ENCODE results near the gene ZNF579. TPM values are rescaled to one million over a fixed set of nuclear protein-coding genes. Genes with fewer than 3 reads are reported as not detected.

The ZNF579 gene
- polyA plus RNA-seq, 12 donors: 7.3 to 26.0 (median 10.5) TPM; not detected in 1

DNA sequence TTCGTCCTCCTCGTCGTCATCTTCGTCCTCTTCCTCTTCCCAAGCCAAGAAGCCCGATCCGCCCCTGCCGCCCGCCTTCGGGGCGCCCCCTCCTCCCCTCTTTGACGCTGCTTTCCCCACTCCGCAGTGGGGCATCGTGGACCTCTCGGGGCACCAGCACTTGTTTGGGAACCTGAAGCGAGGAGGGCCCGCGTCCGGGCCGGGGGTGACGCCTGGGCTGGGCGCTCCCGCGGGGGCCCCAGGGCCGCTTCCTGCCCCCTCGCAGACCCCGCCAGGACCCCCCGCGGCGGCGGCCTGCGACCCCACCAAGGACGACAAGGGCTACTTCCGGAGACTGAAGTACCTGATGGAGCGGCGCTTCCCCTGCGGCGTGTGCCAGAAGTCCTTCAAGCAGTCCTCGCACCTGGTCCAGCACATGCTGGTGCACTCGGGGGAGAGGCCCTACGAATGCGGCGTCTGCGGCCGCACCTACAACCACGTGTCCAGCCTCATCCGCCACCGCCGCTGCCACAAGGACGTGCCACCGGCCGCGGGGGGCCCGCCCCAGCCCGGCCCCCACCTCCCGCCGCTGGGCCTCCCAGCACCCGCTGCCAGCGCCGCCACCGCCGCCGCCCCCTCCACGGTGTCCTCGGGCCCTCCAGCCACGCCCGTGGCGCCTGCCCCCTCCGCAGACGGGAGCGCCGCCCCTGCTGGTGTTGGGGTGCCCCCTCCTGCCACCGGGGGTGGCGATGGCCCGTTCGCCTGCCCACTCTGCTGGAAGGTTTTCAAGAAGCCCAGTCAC, 33.5 kb upstream of the ZNF579 start:
- no peak for DNase-seq

DNA sequence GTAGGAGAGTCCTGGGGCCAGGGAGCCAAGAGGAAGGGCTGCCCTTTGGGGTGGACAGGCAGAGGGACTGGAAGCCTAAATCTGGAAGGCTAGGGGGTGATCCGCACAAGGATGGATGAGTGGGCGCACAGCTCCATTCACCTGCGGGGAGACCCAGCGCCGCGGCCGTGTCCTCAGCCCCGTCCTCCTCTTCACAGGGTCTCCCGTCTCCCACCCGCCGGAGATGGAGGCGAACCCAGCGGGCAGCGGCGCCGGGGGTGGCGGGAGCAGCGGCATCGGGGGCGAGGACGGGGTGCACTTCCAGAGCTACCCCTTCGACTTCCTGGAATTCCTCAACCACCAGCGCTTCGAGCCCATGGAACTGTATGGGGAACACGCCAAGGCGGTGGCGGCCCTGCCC, 32.7 kb upstream of the ZNF579 start:
- no peak for DNase-seq

DNA sequence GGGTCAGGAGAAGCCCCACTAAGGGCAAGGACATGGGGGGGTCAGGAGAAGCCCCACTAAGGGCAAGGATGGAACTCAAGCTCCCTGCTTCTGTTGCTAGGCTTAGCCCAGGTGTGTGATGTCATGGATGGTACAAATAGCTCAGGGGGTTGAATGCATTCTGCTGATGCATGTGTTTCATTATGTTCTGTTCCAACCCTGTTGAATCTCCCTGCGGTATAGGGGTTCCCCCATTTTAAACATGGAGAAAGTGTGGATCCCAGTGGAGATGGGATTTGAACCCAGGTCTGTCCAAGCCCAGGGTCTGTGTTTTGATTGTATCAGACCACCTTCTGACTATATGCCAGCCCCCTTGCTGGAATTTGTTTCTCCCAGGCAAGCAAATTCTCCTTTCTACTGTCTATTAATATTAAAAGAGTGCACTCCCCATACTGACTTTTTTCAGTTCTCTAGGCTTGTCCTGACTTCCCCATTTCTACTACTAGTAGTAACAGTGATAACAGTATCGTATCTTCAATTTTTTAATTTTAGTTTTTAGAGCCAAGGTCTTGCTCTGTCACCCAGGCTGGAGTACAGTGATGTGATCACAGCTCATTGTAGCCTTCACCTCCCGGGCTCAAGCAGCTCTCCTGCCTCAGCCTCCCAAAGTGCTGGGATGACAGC, 31.5 kb upstream of the ZNF579 start:
- no peak for DNase-seq

DNA sequence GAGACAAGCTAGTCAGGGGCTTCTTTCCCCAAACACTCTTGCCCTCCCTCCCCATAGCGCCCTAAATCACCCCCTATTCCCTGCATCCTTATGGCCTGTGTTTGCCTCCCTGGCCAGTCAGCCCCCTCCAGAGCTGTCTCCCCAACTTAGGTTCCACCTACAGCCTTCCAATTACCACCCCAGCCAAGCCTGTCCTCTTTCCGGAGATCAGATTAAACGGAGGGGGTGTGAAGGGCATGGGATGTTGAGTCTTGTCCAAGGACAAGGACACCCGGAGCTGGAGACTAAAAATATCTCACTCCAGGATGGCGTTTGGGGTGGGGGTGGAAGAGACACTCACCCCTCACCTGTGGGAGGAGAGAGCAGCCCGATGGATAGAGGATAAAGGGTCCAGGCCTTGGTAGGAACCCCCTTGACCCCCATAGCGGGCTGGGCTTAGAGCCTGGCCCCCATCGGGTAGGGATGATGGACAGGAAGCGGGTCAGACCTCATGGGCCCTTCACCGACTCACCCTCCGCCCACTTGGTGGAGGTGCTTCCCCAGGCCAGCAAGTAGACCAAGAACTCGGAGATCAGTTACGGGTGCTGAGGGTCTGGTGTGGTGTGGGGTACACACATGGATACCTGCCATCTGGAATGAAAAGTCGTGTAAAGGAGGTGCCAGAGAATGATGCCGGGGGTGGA, 30.8 kb upstream of the ZNF579 start:
- DNase-seq: no peak

DNA sequence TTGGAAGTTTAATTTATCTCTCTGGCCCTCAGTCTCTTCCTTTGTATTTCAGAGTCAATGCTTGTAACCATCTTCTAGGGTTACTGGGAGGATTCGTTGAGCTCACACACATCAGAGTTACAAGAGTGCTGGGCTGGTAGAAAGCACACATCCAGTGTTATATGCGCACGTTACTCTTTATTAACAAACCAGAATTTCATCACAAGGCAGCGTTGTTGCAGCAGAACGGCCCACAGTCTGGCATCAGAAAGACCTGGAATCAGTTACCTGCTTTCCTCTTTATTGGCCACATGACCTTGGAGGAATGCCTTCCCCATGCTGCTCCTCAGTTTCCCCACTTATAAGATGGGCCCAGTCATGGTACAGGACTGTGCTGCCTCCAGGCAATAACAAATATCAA, 28.7 kb upstream of the ZNF579 start:
- DNase-seq: no peak

DNA sequence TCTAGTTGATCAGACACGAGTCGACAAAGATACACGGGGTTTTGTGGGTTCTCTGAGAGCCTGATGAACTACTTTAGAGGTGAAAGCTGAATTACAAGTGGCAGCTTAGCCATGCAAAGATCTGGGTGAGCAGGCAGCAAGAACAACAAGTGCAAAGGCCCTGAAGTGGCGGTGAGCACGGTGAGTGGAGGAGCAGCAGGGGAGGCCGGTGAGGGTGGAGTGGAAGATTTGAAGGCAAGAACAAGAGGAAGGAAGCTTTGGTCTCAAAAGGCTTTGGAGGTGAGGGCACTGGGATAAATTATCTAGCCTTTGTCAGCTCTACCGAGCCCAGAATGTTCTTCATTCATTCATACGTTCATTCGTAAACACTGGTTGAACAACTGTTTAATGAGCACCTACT, 26.2 kb upstream of the ZNF579 start:
- no peak for DNase-seq

DNA sequence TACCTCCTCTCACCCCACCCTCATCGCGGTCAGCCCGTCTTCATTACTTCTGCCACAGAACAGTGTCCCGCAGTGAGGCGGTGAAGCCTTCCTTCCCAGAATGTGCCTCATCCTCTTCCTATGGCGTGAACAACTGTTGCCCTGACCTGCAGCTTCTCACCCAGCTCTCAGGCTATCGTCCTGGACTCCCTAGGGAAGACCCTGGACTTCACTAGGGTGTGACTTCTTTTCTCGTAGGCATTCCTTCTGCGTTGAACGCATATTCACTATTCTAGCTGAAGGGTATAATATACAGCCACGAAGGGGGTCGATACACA, 25.8 kb upstream of the ZNF579 start:
- DNase-seq: no peak

DNA sequence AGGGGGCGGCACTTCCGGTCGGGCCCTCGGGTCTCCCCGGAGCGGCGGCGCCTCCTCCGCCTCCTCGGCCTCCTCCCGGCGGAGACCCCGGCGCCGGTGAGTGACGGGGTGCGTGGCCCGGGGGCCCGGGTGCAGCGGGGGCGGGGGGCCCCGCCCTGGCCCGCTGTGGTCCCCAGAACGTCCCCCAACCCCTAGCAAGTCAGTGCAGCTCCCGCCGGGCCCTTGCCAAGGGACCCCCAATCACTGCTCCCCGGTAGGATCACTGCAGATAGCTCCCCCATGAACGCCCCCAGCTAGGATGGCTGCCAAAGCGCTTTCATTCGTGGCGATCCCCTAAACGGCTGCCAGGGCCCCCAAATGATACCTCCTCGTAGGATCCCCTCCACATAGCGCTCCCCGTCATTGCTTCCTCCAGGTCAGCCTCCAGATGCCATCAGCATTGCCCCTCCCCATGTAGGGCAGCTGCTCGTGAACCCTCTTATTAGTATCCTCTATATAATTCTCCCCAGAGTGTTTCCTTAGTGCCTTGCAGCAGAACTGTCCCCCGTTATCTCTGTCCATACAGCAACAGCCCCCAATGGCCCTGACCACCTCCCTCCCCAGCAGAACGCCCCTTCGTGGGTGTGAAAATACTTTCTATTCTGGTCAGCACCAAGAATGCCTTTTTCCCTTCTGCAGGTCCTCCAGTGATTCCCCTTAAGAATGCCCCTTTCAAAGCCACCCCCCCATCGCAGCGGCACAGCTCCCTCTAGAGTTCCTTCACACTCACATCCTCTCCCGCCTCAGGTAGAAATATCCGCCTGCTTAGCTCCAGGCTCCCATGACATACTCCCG, 25.2 kb upstream of the ZNF579 start, which contains the start of gene ZNF865:
TSS of gene ZNF865 (plus strand) at position 11 of the 834 bp plus-strand sequence. CDS start 7,972 bp downstream, outside the sequence.
- peak; percentile 79 for DNase-seq

DNA sequence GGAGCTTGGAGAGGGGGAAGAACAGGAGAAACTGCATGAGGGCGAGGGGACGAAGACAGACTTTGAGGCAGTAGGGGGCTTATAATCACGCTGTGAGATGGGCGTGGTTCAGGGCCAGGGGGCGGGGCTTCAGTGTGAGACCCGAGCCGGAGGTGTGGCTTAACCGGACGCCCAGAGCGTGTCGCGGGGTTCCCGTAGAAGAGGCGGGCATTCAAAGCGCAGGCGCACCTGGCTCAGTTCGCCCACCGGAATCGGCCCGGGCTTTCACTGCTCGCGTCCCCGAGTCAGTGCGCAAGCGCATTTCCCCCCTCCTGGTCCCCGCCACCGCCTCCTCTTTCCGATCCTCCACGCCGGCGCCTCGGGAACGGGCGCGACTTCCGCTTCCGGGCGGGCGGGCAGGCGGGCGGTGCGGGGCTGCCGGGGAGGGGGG, 24.6 kb upstream of the ZNF579 start:
- peak; percentile 97 for DNase-seq

DNA sequence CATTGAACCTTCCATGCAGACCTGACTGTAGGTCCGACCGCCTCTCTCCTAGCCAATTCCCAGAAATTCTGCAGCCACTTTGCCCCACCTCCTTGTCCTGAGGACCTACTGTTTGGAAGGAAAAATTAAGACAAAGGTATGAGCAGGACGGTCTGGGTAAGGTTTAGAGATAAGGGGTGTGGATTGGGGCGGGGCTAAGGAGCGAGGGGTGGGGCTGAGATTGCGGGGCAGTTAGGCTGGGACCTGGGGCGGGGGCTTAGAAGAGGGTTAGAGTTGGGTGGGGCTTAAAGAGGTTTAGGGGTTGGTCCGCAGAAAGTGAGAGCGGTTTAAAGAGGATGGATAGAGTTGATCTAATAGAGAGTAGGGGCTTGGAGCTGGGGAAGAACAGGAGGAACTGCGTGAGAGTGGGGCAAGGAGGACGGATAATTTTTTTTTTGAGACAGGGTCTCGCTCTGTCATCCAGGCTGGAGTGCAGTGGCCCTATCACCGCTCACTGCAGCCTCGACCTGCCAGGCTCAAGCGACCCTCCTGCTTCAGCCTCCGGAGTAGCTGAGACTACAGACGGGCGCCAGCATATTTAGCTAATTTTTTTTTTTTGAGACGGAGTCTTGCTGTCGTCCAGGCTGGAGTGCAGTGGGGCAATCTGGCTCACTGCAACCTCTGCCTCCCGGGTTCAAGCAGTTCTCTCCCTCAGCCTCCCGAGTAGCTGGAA, 23.1 kb upstream of the ZNF579 start:
- DNase-seq: no peak

DNA sequence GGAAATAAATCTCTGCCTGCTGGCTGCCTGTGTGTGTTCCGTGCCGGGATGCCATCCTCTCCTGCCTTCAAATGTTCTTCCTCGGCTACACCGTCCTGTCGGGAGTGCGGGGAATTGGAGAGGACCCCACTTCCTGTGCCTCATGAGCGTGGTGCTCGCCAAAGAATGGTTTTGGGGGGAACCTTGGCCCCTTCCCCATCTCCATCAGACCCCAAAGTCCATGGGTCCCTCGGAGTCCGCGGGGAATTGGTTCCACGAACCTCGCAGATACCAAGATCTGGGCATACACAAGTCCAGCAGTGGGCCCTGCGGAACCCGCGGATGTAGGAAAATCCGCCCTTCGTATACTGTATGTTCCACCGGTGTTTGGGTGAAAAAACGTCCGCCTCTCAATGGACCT, 22.5 kb upstream of the ZNF579 start:
- no peak for DNase-seq

DNA sequence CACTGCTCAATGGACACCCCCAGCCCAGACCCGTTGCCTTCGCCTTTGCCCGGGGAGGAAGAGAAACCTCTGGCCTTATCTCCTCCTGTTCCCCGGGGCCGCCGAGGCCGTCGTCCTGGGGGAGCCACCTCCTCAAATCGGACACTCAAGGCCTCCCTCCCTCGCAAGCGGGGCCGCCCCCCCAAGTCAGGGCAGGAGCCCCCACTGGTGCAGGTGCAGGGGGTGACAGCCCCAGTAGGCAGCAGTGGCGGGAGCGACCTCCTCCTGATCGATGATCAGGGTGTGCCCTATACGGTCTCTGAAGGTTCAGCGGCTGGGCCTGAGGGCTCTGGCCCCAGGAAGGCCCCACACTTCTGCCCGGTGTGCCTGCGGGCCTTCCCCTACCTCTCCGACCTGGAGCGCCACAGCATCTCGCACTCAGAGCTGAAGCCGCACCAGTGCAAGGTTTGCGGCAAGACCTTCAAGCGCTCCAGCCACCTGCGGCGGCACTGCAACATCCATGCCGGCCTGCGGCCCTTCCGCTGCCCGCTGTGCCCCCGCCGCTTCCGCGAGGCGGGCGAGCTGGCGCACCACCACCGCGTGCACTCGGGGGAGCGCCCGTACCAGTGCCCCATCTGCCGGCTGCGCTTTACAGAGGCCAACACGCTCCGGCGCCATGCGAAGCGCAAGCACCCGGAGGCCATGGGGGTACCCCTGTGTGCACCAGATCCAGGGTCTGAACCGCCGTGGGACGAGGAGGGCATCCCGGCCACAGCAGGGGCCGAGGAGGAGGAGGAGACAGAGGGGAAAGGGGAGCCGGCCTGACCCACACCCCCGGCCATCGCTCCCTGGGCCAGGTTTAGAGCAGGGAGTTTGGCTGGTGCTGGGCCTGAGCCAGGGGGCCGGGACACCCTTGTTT, 21.7 kb upstream of the ZNF579 start:
- DNase-seq: no peak

DNA sequence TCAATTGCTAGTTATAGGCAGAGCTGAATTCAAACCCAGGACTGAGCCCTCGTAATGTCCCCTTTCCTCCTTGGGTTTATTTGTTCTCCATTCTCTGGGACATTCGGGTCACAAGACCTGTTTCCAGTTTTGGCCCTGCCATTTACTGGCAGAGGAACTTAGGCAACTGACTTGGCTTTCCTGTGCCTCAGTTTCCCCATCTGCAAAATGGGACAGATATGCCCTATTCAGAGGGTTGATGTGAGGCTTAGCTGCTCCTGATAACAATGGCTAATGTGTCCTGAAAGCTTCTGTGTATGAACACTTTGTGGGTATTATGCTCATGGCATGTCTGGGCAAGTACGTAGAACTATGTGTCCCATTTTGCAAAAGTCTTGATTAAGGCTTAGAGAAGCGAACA, 20.4 kb upstream of the ZNF579 start:
- DNase-seq: no peak

DNA sequence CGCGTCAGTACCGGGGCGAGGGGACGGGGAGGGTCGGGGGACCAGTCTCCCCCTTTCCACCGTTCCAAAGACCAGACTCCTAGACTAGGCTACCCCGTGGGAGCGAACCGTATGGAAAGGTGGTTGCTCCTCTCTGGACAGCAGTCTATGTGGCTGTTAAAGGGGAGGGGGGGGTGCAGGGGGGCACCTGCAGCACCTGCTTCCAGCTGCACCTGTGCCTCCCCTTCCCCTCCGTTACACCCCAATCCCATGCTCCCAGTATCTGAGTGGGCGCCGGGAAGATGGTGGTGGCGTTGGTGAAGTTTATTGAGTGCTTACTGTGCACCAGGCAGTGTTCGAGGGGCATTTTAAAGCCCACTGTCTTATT, 20.0 kb upstream of the ZNF579 start:
- no peak for DNase-seq

DNA sequence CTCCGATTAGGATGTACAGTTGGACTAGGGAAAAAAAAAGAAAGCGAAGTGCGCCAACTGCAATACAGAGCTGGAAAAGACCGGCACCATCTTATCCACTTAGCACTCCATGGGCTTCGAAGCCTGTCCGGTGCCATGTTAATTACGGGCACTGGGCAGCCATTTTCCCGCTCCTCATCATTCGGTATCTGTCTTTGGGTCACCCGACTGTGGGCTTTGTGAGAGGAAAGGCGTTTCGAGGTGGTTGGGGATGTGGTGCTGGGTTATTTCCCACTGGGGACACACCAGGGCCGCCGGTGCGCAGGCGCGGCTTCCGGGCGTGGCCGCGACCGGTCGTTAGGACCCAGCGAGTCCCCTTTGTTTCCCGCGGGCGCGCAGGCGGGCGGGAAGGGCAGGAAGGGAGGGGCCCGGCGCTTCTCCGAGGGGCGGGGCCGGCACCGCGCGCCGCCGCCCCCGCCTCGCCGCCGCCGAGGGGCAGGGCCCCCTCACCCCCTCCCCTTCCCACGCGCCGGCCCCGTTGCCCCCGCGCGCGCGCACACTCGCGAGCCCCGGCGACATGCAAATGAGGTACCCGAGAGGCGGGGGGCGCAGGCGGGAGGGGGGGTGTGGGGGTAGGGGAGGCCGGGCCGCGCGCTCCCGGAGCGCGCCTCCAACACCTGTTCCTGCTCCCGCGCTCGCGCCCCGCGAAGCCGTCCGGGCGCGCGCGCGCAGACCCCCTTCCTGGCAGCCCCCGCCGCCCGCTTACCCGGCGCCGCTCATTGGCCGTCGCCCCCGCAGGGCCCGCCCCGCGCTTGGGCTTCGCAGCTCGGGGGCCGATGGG, 19.4 kb upstream of the ZNF579 start, which contains the start of gene ZNF524:
TSS of gene ZNF524 (plus strand) at position 447 of the 820 bp plus-strand sequence. CDS start 1,825 bp downstream, outside the sequence.
- peak; percentile 96 for DNase-seq

DNA sequence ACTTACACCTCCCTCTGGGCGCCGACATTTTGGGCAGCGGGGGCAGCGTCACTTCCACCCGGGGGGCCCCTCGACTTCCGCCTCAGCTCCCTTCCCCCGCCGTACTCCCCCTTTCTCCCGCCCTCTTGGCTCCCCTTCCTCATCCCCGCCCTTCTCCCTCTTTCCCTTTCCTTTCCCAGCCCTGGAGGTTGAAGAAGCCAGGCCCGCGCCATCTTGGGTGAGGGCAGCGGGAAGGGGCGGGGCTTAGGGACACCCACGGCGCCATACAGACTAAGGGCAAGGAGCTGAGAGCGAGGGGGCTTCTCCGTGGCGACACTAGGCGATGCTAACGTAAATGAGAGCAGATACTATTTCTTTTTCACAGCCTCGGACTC, 18.8 kb upstream of the ZNF579 start, which contains the start of gene FIZ1:
TSS of gene FIZ1 (minus strand) at position 50 of the 374 bp plus-strand sequence. CDS start 1,652 bp downstream, outside the sequence.
- peak; percentile 100 for DNase-seq

DNA sequence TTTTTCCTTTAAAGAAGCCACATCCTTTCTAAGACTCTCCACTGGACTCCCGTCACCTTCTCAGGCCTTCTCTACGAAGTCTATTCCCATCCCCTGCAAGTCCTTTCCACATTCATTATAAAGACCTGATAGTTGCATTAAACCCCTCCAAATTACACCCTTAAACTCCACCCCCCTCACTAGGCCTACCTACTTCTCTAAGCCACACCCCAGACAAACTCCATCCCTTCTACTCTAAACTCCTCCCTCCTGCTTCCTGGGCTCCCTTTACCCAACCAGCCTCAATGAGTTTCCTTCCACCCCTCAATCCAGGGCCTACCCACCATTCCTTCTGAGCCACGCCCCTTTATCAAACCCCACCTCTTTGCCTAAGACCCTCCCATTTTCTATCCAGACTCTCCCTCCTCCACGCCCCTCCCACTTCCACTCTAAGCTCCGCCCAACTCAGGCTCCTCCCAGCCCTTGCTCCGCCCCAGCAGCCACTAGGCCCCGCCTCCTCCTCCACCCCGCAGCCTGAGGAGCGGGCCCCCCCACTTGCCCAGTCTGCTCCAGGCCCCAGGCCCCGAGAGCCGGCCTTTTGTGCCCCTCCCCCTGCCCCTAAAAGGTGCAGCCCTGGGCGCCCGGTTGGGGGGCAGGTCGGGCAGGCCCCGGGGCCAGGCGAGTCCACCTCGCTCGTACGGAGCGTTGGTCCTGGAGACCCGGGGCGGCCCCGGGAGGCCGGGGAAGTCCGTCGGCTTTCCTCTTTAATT, 18.2 kb upstream of the ZNF579 start:
- peak; percentile 93 for DNase-seq

DNA sequence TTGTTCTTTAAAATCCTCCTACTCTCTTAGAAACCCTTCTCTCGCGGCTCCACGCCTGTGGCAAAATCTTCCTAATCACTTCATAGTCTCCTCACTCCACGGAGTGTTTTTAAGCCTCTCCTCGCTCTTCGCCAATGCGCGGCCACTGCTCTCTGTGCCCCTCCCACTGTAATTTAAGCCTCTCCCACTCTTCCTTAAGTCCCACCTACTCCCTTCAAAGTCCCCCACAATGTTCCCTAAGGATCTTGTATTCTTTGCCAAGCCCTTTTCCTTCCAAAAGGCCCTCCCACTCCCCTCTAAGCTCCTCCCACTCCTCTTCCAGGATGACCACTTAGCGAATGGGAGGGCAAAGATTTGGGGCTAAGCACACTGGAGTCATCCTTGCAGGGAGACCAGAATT, 17.4 kb upstream of the ZNF579 start:
- DNase-seq: no peak

Measured in muscle of arm (tissue), 12 donors.